Fibroblast of the aortic adventitia (primary cell): ENCODE results near the gene SPATA4. TPM values are rescaled to one million over a fixed set of nuclear protein-coding genes. Genes with fewer than 3 reads are reported as not detected.
"Not testable (repeated sequence)": the region's sequence is repeated elsewhere in the genome, so short reads cannot be mapped to it uniquely, and the experiment has no call there.

ENCODE experiments used
- DNase-seq: peaks from one replicate; pipeline ENCODE4 v3.0.0-alpha.2; 2010; ENCODE audit warnings: low read depth
- H3K4me3 ChIP-seq: 2 replicates; pipeline ENCODE4 v1.5.1; 2011; ENCODE audit warnings: low read depth, mild to moderate bottlenecking, control low read depth, low read length, moderate library complexity
- CTCF ChIP-seq: IDR thresholded peaks from 2 replicates; pipeline ENCODE4 v1.5.1; 2011; ENCODE audit warnings: mild to moderate bottlenecking, low read length, control low read depth, inconsistent platforms; ENCODE audit not compliant: insufficient read depth
- total RNA-seq: library from RNA; depleted of rRNA; stranded (reverse); fragments of >200 nt; gene quantifications from 2 replicates; pipeline ENCODE4 v1.2.3, GENCODE V29; 2012; ENCODE audit warnings: low replicate concordance

SPATA4 gene
- total RNA-seq, 1 donor, result 0.36 TPM

DNA sequence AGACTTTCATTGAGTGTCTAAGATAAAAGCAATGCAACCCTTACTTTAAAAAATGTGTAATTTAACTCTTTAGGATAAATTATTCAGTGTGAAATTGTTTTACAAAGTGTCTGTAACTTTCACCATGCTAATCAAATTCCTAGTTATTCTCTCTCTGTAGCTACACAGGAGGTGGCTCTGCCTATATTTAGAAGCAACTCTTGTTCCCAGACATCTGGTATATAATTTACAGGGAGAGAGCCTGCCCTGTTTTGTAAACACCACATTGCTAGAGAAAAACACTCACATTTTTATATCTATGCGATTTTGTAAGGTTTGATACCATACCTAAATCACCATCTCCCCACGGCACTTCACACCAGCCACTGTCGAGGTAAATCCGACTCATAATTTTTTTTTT lies 35.5 kb upstream of the SPATA4 start:
- DNase-seq, result no peak
- no peak for TF ChIP-seq CTCF
- H3K4me3 ChIP-seq, result no peak overlapping the region

DNA sequence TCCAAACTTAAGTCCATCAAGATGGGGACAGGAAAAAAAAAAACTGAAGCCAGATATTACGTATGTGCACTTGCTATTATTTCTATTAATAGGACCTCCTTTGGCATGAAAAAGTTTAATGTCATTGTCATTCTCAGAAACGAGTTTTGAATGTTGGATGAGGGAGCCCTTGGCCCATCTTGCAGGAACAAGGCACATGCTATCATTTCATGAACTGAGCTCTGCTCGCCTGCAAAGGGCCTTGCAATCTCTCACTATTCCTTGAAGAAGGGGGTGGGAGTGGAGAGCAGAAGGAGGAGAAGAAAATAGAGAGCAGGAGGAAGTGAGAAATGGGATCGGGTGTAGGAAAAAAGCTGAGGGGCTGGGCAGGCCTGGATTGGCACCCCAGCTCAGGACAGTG lies 34.3 kb upstream of the SPATA4 start:
- no peak for TF ChIP-seq CTCF
- DNase-seq, result no peak
- H3K4me3 ChIP-seq, result no peak overlapping the region

DNA sequence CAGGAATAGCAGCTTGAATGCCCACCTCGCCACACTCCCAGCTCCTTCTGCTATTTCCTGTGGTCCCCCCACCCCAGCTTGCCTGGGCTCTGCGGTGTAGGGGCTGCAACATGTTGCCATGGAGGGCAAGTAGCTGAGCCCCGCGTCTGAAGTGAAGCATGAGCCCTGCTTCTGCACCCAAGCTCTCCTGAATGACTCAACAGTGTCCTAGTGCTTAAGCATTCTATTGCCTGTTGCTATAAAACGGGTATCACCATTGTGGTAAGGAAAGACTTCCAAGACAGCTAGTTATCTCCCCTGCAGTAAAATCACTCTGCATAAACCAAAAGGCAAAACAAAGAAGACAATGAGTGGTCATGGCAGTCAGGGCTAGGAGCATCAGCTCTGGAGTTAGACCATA lies 31.4 kb upstream of the SPATA4 start:
- DNase-seq, result no peak
- TF ChIP-seq CTCF, result no peak
- H3K4me3 ChIP-seq, result no peak overlapping the region

- DNase-seq, result no peak
- no peak for TF ChIP-seq CTCF
- no peak overlapping the region for H3K4me3 ChIP-seq
Observed at GRCh38 chr4:176223561-176223960, 28.2 kb upstream of the SPATA4 start.

DNA sequence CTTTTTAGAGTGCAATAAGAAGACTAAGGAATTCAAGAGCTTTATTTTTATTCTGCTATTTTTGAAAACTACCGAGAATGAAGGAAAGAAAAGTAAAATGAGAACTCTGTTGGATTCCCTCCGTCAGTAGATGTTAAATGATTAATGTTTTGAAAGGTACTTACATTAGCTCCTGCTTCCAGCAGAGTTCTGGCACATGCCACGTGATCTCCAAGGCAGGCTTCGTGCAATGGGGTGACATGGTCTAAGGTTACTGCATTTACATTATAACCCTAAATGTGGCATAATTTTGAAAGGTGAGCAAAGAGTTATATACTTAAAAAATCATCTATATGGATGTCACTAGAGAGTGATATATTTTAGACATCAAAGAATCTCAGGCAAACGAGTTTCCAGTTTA lies 26.8 kb upstream of the SPATA4 start:
- H3K4me3 ChIP-seq, result no peak overlapping the region
- no peak for DNase-seq
- TF ChIP-seq CTCF, result no peak

DNA sequence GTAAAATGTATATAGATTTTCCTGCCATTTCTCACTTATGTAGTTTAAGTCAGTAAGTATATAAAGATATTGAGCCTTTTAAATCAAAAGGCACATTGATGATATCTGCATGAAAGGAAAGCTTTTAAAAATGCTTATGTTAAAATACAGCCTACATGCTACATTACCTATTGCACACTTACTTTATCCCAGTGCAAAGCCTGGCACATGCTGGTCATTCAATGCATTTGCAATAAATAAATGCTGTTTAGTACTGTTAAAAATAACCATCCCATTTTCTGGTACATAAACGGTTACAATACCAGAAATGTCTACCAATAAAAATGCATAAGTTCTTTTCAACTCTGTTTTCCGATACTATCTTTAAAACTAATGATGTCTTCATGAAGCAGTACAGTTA lies 22.1 kb upstream of the SPATA4 start:
- no peak for TF ChIP-seq CTCF

GRCh38 chr4:176212351-176212750 lies 17.0 kb upstream of the SPATA4 start:
- not testable (repeated sequence) for H3K4me3 ChIP-seq, DNase-seq

More for the DNA sequence above, 22.1 kb upstream of the SPATA4 start:
- H3K4me3 ChIP-seq, result no peak overlapping the region
- DNase-seq, result no peak
